IMR-90 (cell line): ENCODE measurements around the gene RNF114. TPM values are rescaled to one million over a fixed set of nuclear protein-coding genes. Genes with fewer than 3 reads are reported as not detected.

Experiments
- ATAC-seq: fragments of 200-7000 bp; cut with Tn5 transposase; 2 replicates; pipeline ENCODE4 v1.9.1; 2020; ENCODE audit warnings: low read depth, mild to moderate bottlenecking, moderate library complexity
- BruUV-seq: library from RNA; stranded (reverse); fragments of 400-500 nt; replicated peaks from 2 replicates; lab custom pipeline; 2021; lab: Mats Ljungman, UMichigan
- CTCF ChIA-PET: fragments of 300-600 bp; formaldehyde crosslinking; extraction: SDS; loops from one replicate; lab custom pipeline; 2021; ENCODE audit warnings: antibody characterized with exemption; lab: Yijun Ruan, JAX
- POLR2A ChIA-PET: fragments of 300-600 bp; sonication (Branson Sonifier 250); formaldehyde crosslinking; loops from one replicate; lab custom pipeline; 2022; ENCODE audit warnings: antibody characterized with exemption; ENCODE audit not compliant: unreplicated experiment; lab: Charles Lee
- DNase-seq: peaks from one replicate; pipeline ENCODE4 v3.0.0; 2013
- H2AFZ ChIP-seq: replicated peaks from 2 replicates; pipeline ENCODE3; 2013; ENCODE audit warnings: low read length, mild to moderate bottlenecking; ENCODE audit not compliant: poor library complexity
- H2AK5ac ChIP-seq: 2 replicates; pipeline ENCODE4 v1.6.1; 2013; ENCODE audit warnings: low read depth, low read length, inconsistent platforms
- H2AK9ac ChIP-seq: replicated peaks from 2 replicates; pipeline ENCODE3; 2013; ENCODE audit warnings: mild to moderate bottlenecking, low read depth, low read length, moderate library complexity; ENCODE audit not compliant: poor library complexity
- H2BK120ac ChIP-seq: 2 replicates; pipeline ENCODE4 v1.6.1; 2013; ENCODE audit warnings: low read depth, low read length, inconsistent platforms
- H2BK15ac ChIP-seq: 3 replicates; pipeline ENCODE4 v1.6.1; 2013; ENCODE audit warnings: low read depth, low read length, inconsistent platforms
- H2BK20ac ChIP-seq: 2 replicates; pipeline ENCODE4 v1.6.1; 2013; ENCODE audit warnings: low read depth, mild to moderate bottlenecking, inconsistent platforms, low read length, moderate library complexity
- H2BK5ac ChIP-seq: 2 replicates; pipeline ENCODE4 v1.6.1; 2013; ENCODE audit warnings: mild to moderate bottlenecking, low read depth, low read length, inconsistent platforms; ENCODE audit not compliant: poor library complexity, severe bottlenecking
- H3K14ac ChIP-seq: replicated peaks from 2 replicates; pipeline ENCODE4 v1.6.1; 2013; ENCODE audit warnings: low read depth, low read length, inconsistent platforms
- H3K18ac ChIP-seq: 2 replicates; pipeline ENCODE4 v1.6.1; 2013; ENCODE audit warnings: low read depth, low read length, control low read depth
- H3K23ac ChIP-seq: 2 replicates; pipeline ENCODE4 v1.6.1; 2013; ENCODE audit warnings: low read depth, low read length, inconsistent platforms
- H3K27ac ChIP-seq: 2 replicates; pipeline ENCODE4 v1.5.1; 2013; ENCODE audit warnings: mild to moderate bottlenecking, control low read depth, low read length; ENCODE audit not compliant: insufficient read depth
- H3K27me3 ChIP-seq: 2 replicates; pipeline ENCODE4 v1.6.1; 2013; ENCODE audit warnings: low read length; ENCODE audit not compliant: control insufficient read depth, insufficient read depth
- H3K36me3 ChIP-seq: 2 replicates; pipeline ENCODE4 v1.6.1; 2013; ENCODE audit warnings: low read length, mixed read lengths; ENCODE audit not compliant: control insufficient read depth, insufficient read depth
- H3K4ac ChIP-seq: 2 replicates; pipeline ENCODE4 v1.6.1; 2013; ENCODE audit warnings: low read depth, low read length, inconsistent platforms
- H3K4me1 ChIP-seq: 2 replicates; pipeline ENCODE4 v1.6.1; 2013; ENCODE audit warnings: low read length, mixed read lengths; ENCODE audit not compliant: control insufficient read depth, insufficient read depth
- H3K4me2 ChIP-seq: 2 replicates; pipeline ENCODE4 v1.6.1; 2013; ENCODE audit warnings: low read depth, mild to moderate bottlenecking, control low read depth, low read length, moderate library complexity
- H3K4me3 ChIP-seq: 2 replicates; pipeline ENCODE4 v1.5.1; 2013; ENCODE audit warnings: low read depth, mild to moderate bottlenecking, control low read depth, low read length, moderate library complexity; ENCODE audit not compliant: insufficient read depth
- H3K56ac ChIP-seq: 2 replicates; pipeline ENCODE4 v1.6.1; 2013; ENCODE audit warnings: low read length, inconsistent platforms; ENCODE audit not compliant: insufficient read depth; ENCODE audit errors: extremely low read depth
- H3K79me1 ChIP-seq, 2 experiments: 2 replicates each; pipeline ENCODE4 v1.6.1; 2013; ENCODE audit warnings: low read length in 2 of 2, inconsistent platforms in 1 of 2, low read depth in 1 of 2
- H3K9ac ChIP-seq: 2 replicates; pipeline ENCODE4 v1.6.1; 2013; ENCODE audit warnings: low read depth, low read length, control low read depth
- H3K9me1 ChIP-seq: 2 replicates; pipeline ENCODE4 v1.6.1; 2013; ENCODE audit warnings: low read length, inconsistent platforms; ENCODE audit not compliant: insufficient read depth
- H3K9me3 ChIP-seq: 2 replicates; pipeline ENCODE4 v1.6.1; 2013; ENCODE audit warnings: low read length; ENCODE audit not compliant: control insufficient read depth, insufficient read depth
- H4K20me1 ChIP-seq: 2 replicates; pipeline ENCODE4 v1.6.1; 2013; ENCODE audit warnings: low read length, inconsistent platforms; ENCODE audit not compliant: insufficient read depth
- H4K5ac ChIP-seq: 2 replicates; pipeline ENCODE4 v1.6.1; 2013; ENCODE audit warnings: mild to moderate bottlenecking, low read depth, low read length, control low read depth
- H4K8ac ChIP-seq, 2 experiments: 2 replicates each; pipeline ENCODE4 v1.6.1; 2013; ENCODE audit warnings: low read depth in 2 of 2, low read length in 2 of 2, control low read depth in 1 of 2, inconsistent platforms in 1 of 2
- H4K91ac ChIP-seq: 2 replicates; pipeline ENCODE4 v1.6.1; 2013; ENCODE audit warnings: low read depth, low read length, inconsistent platforms; ENCODE audit not compliant: insufficient read depth
- BHLHE40 ChIP-seq: fragments of 150-350 bp; IDR thresholded peaks from 2 replicates; pipeline ENCODE4 v1.6.1; 2016; ENCODE audit warnings: mild to moderate bottlenecking, low read depth, low read length
- CHD1 ChIP-seq: IDR thresholded peaks from 2 replicates; pipeline ENCODE4 v1.6.1; 2012; ENCODE audit warnings: low read depth, low read length, improper control_type of control experiment
- ELK1 ChIP-seq: fragments of 150-350 bp; IDR thresholded peaks from 2 replicates; pipeline ENCODE4 v1.6.1; 2016; ENCODE audit warnings: low read depth, mild to moderate bottlenecking, low read length, moderate library complexity, borderline replicate concordance
- MAFK ChIP-seq: IDR thresholded peaks from 2 replicates; pipeline ENCODE4 v1.6.1; 2012; ENCODE audit warnings: low read depth, low read length, improper control_type of control experiment
- MAZ ChIP-seq: IDR thresholded peaks from 2 replicates; pipeline ENCODE4 v1.6.1; 2012; ENCODE audit warnings: low read depth, mild to moderate bottlenecking, low read length, improper control_type of control experiment, moderate library complexity, borderline replicate concordance
- MXI1 ChIP-seq: IDR thresholded peaks from 2 replicates; pipeline ENCODE4 v1.6.1; 2012; ENCODE audit warnings: low read depth, mild to moderate bottlenecking, low read length, moderate library complexity, borderline replicate concordance
- NFE2L2 ChIP-seq: fragments of 150-350 bp; IDR thresholded peaks from 2 replicates; pipeline ENCODE4 v1.6.1; 2016; ENCODE audit warnings: low read depth, mild to moderate bottlenecking, low read length
- POLR2A ChIP-seq: IDR thresholded peaks from 2 replicates; pipeline ENCODE4 v1.6.1; 2012; ENCODE audit warnings: mild to moderate bottlenecking, low read depth, low read length
- RAD21 ChIP-seq: IDR thresholded peaks from 2 replicates; pipeline ENCODE4 v1.6.1; 2012; ENCODE audit warnings: low read length, improper control_type of control experiment
- RCOR1 ChIP-seq: IDR thresholded peaks from 2 replicates; pipeline ENCODE4 v1.6.1; 2012; ENCODE audit warnings: mild to moderate bottlenecking, low read length, improper control_type of control experiment; ENCODE audit not compliant: insufficient replicate concordance
- RFX5 ChIP-seq: IDR thresholded peaks from 2 replicates; pipeline ENCODE4 v1.8.0; 2012; ENCODE audit warnings: low read depth, mild to moderate bottlenecking, low read length, moderate library complexity
- SMC3 ChIP-seq: fragments of 150-350 bp; IDR thresholded peaks from 2 replicates; pipeline ENCODE4 v1.6.1; 2016; ENCODE audit warnings: low read depth, mild to moderate bottlenecking, antibody characterized with exemption, low read length, moderate library complexity
- WGBS, 2 experiments: methylation state at CpG; one replicate each; pipeline versions ENCODE4 v1.1.5 to v1.1.7; 2013; ENCODE audit warnings: missing lambda C conversion rate in 2 of 2; ENCODE audit not compliant: insufficient read length in 1 of 2; ENCODE audit errors: extremely low coverage in 2 of 2; 5-methylcytosine and 5-hydroxymethylcytosine counted together
- dilution Hi-C: fragments of 300-500 bp; cut with HindIII; formaldehyde crosslinking; loops from one replicate; pipeline ENCODE4 v1.14.3; 2018; ENCODE audit warnings: low sequenced_read_pairs; ENCODE audit not compliant: unreplicated experiment
- in situ Hi-C: fragments of 300-500 bp; cut with MboI; formaldehyde crosslinking; loops from 3 replicates; pipeline ENCODE4 v1.14.3; 2019; ENCODE audit warnings: low sequenced_read_pairs, inconsistent platforms, mixed read lengths
- intact Hi-C: fragments of 100-400 bp; cut with micrococcal nuclease; formaldehyde crosslinking; loops from 2 replicates; pipeline ENCODE4 v1.10.0; 2022
- polyA plus RNA-seq, 3 experiments: library from polyadenylated mRNA; depleted of rRNA; stranded (reverse); fragments of >200 nt; gene quantifications; 2 replicates each; pipeline ENCODE4 v1.2.3, GENCODE V29; 2012; ENCODE audit warnings: low replicate concordance in 1 of 3
- total RNA-seq: library from RNA; depleted of rRNA; stranded (reverse); fragments of >200 nt; gene quantifications from 2 replicates; pipeline ENCODE4 v1.2.3, GENCODE V29; 2012
- TF ChIP-seq, protein P1 (sequence below): conservative IDR thresholded peaks from 2 replicates; pipeline ENCODE4 v1.5.1; 2012; ENCODE audit warnings: mild to moderate bottlenecking, low read depth, low read length, improper control_type of control experiment

Gene RNF114
- total and polyA plus RNA-seq, 2 of the 4 experiments (the other 2 are of a cell fraction), result 44.6 to 62.3 TPM

DNA sequence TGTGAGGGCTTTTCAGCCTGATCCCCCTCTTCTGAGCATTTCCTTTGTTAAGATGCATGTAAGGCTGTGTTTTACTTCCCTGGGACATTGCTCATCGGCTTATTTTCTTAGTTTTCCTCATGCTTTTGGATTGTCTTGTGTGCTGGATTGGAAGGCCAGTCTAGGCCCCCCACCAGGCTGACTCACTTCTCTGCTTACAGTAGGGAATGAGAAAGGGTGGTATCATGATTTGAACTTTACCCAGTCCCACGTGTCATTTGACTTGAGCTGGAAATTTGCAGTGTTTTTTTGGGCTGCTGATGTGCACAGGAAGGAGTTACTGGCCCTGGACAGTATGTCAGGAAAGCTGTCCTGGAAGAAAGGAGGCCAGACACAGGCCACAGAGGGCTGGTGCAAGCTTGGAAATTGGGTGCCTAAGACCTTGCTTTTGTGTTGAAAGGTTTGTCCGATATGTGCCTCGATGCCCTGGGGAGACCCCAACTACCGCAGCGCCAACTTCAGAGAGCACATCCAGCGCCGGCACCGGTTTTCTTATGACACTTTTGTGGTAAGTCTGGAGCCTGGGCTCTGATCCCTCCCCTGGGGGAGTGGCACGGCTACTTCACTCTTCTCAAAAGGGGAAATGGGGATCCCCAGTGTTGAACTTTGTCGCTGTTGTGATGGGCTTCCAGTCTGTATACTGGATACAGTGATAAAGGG, 12.8 kb downstream of the RNF114 start (continued):
- TF ChIP-seq MXI1 (peak; percentile 84), CHD1 (peak; percentile 45; the same call in 1 of the 2 replicates)

DNA sequence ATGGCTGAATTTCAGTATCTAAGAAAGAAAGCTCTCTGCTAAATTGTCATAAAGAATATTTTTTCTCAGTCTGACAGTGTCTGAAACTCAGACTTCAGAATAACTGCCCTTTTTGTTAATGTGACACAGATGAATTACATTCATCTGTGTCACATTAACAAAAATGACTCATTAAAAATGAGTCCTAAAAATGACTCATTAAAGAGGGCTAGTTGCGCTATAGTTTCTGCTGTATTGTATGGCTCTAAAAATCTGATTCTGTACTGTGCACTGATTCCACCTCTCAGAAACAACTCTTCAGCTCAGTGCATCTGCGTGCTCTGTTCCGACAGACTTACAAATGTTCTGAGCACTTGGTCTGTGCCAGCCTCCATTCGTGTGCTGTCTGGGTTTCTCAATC, 15.0 kb downstream of the RNF114 start:
- peak overlapping the region; percentile 48 for H3K27ac ChIP-seq
- CTCF ChIA-PET, result no interaction called here
- H3K9ac ChIP-seq, result no peak overlapping the region; the same call in 1 of the 2 replicates
- intact Hi-C loops (no loop called here), dilution Hi-C loops (no loop called here), in situ Hi-C loops (no loop called here)
- H3K9me3 ChIP-seq, result no peaks in the 10 kb centered on the region
- peak overlapping the region; percentile 42 for H3K56ac ChIP-seq
- H3K14ac ChIP-seq, result peak overlapping the region; percentile 23; the same call in 1 of the 2 replicates
- peak overlapping the region; percentile 21 for H4K91ac ChIP-seq
- peaks cover 22% of the 10 kb centered on the region for H3K9me1 ChIP-seq
- peak overlapping the region; percentile 39 for H3K23ac ChIP-seq
- H4K8ac ChIP-seq, result peak overlapping the region; percentile 9 to 47; a peak in 1 of 4 replicates
- DNase-seq (peak; percentile 83), ATAC-seq (peak; percentile 56)
- peak overlapping the region; percentile 38; the same call in 1 of the 2 replicates for H3K18ac ChIP-seq
- H2AK5ac ChIP-seq, result peak overlapping the region; percentile 54
- BruUV-seq, result no TSS peak
- peaks cover 23% of the 10 kb centered on the region for H3K4me1 ChIP-seq
- H2BK20ac ChIP-seq, result peak overlapping the region; percentile 81; the same call in 1 of the 2 replicates
- H3K4me2 ChIP-seq, result peak overlapping the region; percentile 12; the same call in 1 of the 2 replicates
- no peak overlapping the region for H2AK9ac ChIP-seq
- 0% methylated on average over 1 of the region's 4 CpGs; no CpG with 5 or more reads in 1 of the 2 experiments for WGBS, 2 experiments
- peaks cover 50 to 66% of the 10 kb centered on the region in 2 experiments for H3K79me1 ChIP-seq
- H3K4ac ChIP-seq, result peak overlapping the region; percentile 54
- no peak overlapping the region for H3K4me3 ChIP-seq
- H2BK5ac ChIP-seq, result peak overlapping the region; percentile 68
- POLR2A ChIA-PET, result no interaction called here
- H3K36me3 ChIP-seq, result peaks cover 57% of the 10 kb centered on the region
- H2AFZ ChIP-seq, result no peak overlapping the region
- H2BK15ac ChIP-seq, result no peak overlapping the region; the same call in 2 of the 3 replicates
- no peaks in the 10 kb centered on the region for H3K27me3 ChIP-seq
- peaks cover 11% of the 10 kb centered on the region for H4K20me1 ChIP-seq
- H2BK120ac ChIP-seq, result peak overlapping the region; percentile 75
- H4K5ac ChIP-seq, result peak overlapping the region; percentile 7; the same call in 1 of the 2 replicates
- TF ChIP-seq CHD1 (no peak), POLR2A (0 out of 2 replicates have a peak, but pooled peaks have one; percentile 26), RCOR1 (no peak), MAFK (no peak), RFX5 (no peak), MXI1 (no peak), BHLHE40 (peak; percentile 43; the same call in 1 of the 2 replicates), RAD21 (no peak), NFE2L2 (no peak), MAZ (no peak), ELK1 (no peak), SMC3 (no peak)
- TF ChIP-seq, protein P1, sequence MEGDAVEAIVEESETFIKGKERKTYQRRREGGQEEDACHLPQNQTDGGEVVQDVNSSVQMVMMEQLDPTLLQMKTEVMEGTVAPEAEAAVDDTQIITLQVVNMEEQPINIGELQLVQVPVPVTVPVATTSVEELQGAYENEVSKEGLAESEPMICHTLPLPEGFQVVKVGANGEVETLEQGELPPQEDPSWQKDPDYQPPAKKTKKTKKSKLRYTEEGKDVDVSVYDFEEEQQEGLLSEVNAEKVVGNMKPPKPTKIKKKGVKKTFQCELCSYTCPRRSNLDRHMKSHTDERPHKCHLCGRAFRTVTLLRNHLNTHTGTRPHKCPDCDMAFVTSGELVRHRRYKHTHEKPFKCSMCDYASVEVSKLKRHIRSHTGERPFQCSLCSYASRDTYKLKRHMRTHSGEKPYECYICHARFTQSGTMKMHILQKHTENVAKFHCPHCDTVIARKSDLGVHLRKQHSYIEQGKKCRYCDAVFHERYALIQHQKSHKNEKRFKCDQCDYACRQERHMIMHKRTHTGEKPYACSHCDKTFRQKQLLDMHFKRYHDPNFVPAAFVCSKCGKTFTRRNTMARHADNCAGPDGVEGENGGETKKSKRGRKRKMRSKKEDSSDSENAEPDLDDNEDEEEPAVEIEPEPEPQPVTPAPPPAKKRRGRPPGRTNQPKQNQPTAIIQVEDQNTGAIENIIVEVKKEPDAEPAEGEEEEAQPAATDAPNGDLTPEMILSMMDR, result no peak
